CD1c-positive myeloid dendritic cell (primary cell): ENCODE measurements around the gene TMEM255B.
"Not testable (repeated sequence)": the region's sequence is repeated elsewhere in the genome, so short reads cannot be mapped to it uniquely, and the experiment has no call there.

Experiments used
- DNase-seq: peaks from one replicate; pipeline ENCODE4 v3.0.0-alpha.2; 2016; ENCODE audit errors: extremely low spot score

The TMEM255B gene

DNA sequence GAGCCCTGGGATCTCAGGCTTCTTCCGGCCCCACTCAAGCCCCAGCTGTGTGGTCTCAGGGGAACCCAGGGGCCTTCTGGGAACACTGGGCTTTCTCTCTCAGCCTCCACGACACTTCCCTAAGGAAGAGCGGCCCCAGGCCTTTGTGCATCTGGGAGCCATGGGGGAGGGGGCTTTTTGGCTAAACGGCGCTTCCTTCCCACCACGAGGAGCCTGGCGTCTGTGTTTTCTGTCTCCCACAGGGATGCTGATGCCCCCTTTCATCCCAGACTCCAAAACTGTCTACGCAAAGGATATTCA is 24.2 kb upstream of the TMEM255B start:
- DNase-seq = no peak

- no peak for DNase-seq
Measured at GRCh38 chr13:113735194-113735593, 23.8 kb upstream of the TMEM255B start.

GRCh38 chr13:113735750-113736149 is 23.3 kb upstream of the TMEM255B start:
- DNase-seq = no peak

GRCh38 chr13:113736258-113736731 is 22.7 kb upstream of the TMEM255B start:
- no peak for DNase-seq

- DNase-seq = no peak
Measured at GRCh38 chr13:113737803-113738202, 21.2 kb upstream of the TMEM255B start.

GRCh38 chr13:113739527-113740285 is 19.3 kb upstream of the TMEM255B start:
- DNase-seq = no peak

DNA sequence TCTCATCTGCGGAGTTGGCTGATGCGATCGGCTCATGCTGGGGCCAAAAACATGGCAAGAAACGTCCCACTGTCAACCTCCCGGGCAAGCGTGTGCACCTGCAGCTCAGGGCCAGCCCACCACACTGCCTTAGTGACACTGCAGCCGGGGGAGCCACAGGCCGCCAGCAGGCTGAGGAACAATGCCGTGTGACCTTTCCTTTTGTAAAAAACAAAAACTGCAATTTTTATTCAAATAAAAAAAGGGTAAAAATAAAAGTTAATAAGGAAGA is 18.8 kb upstream of the TMEM255B start:
- DNase-seq = no peak

DNA sequence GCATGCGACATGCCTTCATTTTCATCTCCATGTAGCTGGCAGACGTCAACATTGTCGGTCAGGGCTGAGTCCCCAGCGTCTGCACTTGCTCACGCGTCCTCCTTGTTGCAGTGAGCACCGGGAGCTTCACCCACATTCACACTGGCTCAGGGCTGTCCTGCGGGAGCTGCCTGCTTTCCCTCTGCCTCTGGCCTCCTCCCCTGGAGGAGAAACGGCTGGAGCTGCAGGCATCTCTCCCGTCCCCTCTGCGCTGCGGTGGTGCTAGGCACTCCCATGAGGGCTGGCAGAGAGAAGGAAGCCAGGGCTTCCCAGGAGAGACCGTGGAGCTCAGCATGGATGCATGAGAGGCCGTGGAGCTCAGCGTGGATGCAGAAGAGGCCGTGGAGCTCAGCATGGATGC is 18.4 kb upstream of the TMEM255B start:
- DNase-seq = no peak

GRCh38 chr13:113741191-113741668 is 17.8 kb upstream of the TMEM255B start:
- DNase-seq = peak; percentile 12

DNA sequence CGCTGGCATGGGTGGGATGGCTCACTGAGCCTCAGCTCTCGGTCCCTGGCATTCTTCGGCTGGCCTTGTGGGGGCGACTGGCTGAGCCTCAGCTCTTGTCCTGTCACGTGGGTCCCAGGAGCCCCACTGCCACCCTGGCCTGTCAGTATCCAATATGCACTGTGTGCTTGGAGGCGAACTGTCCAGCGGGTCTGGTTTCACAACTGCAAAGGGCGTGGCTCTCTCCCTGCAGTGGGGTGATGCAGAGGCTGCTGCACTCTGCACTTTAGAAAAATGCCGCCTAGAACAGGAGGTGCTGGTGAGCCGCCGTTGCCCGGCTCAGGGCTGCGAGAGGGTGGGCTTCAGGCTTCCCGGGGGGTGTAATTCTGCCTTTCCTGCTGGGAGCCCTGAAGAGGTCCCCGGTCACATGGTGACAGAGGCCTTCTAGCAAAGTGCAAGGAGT is 17.0 kb upstream of the TMEM255B start:
- DNase-seq = peak; percentile 50

GRCh38 chr13:113742445-113743120 is 16.4 kb upstream of the TMEM255B start:
- no peak for DNase-seq

GRCh38 chr13:113743366-113744195 is 15.4 kb upstream of the TMEM255B start:
- no peak for DNase-seq

DNA sequence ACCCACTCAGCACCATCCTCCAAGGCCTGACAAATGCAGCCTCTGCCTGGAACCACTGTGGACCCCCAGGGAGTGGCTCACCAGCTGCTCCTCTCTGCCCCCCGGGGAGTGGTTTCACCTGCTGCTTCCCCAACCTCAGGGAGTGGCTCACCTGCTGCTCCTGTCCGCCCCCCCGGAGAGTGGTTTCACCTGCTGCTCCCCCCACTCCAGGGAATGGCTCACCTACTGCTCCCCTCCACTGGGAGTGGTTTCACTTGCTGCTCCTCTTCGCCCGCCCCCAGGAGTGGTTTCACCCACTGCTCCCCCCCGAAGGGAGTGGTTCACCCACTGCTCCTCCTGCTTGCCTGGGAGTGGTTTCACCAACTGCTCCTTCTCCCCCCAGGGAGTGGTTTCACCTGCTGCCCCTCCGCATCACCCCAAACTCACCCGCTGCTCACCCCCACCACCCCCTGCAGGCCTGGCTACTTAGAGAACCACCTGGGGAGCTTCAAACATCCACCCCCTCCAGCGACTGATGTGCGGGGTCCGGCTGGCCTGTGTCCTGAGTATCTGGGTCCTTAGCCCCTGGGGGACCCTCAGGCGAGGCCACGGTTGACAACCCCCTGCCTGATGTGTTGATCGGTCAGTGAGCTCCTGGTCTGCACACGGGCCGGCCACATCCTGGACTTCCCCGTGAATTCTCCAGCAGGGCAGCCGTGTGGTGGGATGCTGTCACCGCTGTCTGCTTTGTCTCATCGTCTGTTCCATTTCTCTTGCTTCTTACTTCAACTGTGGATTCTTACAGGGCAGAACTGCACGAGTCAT is 14.6 kb upstream of the TMEM255B start:
- no peak for DNase-seq

- no peak for DNase-seq
Measured at GRCh38 chr13:113745059-113745458, 14.0 kb upstream of the TMEM255B start.

DNA sequence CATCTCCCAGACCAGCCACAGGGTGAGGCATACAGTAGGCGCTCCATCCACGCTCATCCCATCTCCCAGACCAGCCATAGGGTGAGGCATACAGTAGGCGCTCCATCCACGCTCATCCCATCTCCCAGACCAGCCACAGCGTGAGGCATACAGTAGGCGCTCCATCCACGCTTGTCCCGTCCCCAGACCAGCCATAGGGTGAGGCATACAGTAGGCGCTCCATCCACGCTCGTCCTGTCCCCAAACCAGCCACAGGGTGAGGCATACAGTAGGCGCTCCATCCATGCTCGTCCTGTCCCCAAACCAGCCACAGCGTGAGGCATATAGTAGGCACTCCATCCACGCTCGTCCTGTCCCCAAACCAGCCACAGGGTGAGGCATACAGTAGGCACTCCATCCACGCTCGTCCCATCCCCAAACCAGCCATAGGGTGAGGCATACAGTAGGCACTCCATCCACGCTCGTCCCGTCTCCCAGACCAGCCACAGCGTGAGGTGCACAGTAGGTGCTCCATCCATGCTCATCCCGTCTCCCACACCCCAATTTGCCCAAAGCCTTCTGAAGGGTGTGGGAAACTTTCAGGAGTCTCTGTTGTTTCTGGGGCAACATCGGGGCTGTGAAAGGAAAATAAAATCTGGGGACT is 13.4 kb upstream of the TMEM255B start:
- not testable (repeated sequence) for DNase-seq

GRCh38 chr13:113746143-113746525 is 12.9 kb upstream of the TMEM255B start:
- DNase-seq = no peak

GRCh38 chr13:113746671-113747070 is 12.4 kb upstream of the TMEM255B start:
- no peak for DNase-seq

GRCh38 chr13:113747291-113747833 is 11.7 kb upstream of the TMEM255B start:
- no peak for DNase-seq

- DNase-seq = no peak
Measured at GRCh38 chr13:113748101-113748861, 10.7 kb upstream of the TMEM255B start.

DNA sequence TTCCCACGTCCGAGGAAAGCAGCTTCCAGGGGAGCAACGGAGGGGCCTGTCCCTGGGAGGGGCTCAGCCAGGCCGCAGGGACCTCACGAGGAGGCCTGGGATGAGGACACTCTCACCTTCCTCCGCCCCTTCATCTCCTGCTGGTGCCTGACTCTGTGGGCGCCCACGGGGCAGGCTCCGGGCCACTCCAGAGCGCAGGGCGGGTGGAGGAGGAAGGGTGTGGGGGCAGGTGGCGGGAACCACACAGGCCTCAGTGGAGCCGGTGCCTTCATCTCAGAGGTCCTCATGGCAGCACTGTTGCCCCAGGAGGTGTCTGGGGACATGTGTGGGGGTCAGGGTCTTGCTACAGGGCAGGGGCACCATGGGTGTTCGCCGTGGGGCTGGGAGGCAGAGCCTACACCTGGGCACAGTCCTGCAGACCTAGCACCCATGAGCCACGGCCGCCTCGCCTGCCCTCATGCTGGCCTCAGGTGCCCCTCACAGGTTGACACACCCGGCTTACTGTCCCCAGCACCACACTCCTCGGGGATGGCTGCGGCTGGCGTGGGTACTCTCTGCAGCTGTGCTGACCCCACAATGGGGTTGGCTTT is 10.1 kb upstream of the TMEM255B start:
- DNase-seq = no peak
